GM23338 (cell line): Measurements from ENCODE around the gene CCL8. TPM values are rescaled to one million over a fixed set of nuclear protein-coding genes. Genes with fewer than 3 reads are reported as not detected.

Source experiments
- ATAC-seq: fragments of 200-7000 bp; cut with Tn5 transposase; 3 replicates; pipeline ENCODE4 v1.9.1; 2020
- DNase-seq: peaks from one replicate; pipeline ENCODE4 v3.0.0-alpha.2; 2015; ENCODE audit warnings: low spot score
- H2AFZ ChIP-seq: fragments of 200-600 bp; sonication (generic); 2 replicates; pipeline ENCODE4 v1.8.0; 2016; ENCODE audit warnings: antibody characterized with exemption, mild to moderate bottlenecking, moderate library complexity
- H3F3A ChIP-seq: fragments of 200-600 bp; sonication (generic); replicated peaks from 2 replicates; pipeline ENCODE4 v1.8.0; 2017; ENCODE audit warnings: antibody characterized with exemption, mixed run types, low read depth
- H3K27ac ChIP-seq: fragments of 200-600 bp; sonication (generic); 2 replicates; pipeline ENCODE4 v1.6.1; 2016; ENCODE audit warnings: low read depth
- H3K27me3 ChIP-seq: fragments of 200-600 bp; sonication (generic); 2 replicates; pipeline ENCODE4 v1.8.0; 2016; ENCODE audit warnings: mild to moderate bottlenecking, mixed run types, moderate library complexity; ENCODE audit not compliant: insufficient read depth
- H3K36me3 ChIP-seq: fragments of 200-600 bp; sonication (generic); 2 replicates; pipeline ENCODE4 v1.8.0; 2016; ENCODE audit warnings: mild to moderate bottlenecking; ENCODE audit not compliant: insufficient read depth
- H3K4me1 ChIP-seq: fragments of 200-600 bp; sonication (generic); 2 replicates; pipeline ENCODE4 v1.8.0; 2016; ENCODE audit warnings: mild to moderate bottlenecking, moderate library complexity; ENCODE audit not compliant: insufficient read depth
- H3K4me2 ChIP-seq: fragments of 200-600 bp; sonication (generic); 2 replicates; pipeline ENCODE4 v1.7.1; 2017; ENCODE audit warnings: mixed run types
- H3K4me3 ChIP-seq: fragments of 200-600 bp; sonication (generic); 2 replicates; pipeline ENCODE4 v1.6.1; 2016; ENCODE audit warnings: mixed run types
- H3K79me2 ChIP-seq: fragments of 200-600 bp; sonication (generic); replicated peaks from 2 replicates; pipeline ENCODE4 v1.8.0; 2017; ENCODE audit warnings: mild to moderate bottlenecking; ENCODE audit not compliant: insufficient read depth
- H3K9me2 ChIP-seq: fragments of 200-600 bp; sonication (generic); 2 replicates; pipeline ENCODE4 v1.8.0; 2017; ENCODE audit not compliant: insufficient read depth
- H4K20me1 ChIP-seq: fragments of 200-600 bp; sonication (generic); replicated peaks from 2 replicates; pipeline ENCODE4 v1.8.0; 2017; ENCODE audit warnings: mild to moderate bottlenecking; ENCODE audit not compliant: insufficient read depth
- H3K27ac Mint-ChIP-seq: 2 replicates; pipeline ENCODE4 v1.8.0; 2020; ENCODE audit warnings: inconsistent platforms, mild to moderate bottlenecking, moderate library complexity, mixed read lengths
- H3K27me3 Mint-ChIP-seq: 3 replicates; pipeline ENCODE4 v1.8.0; 2022; ENCODE audit warnings: low read depth, mild to moderate bottlenecking, moderate library complexity, mixed read lengths, inconsistent platforms; ENCODE audit not compliant: insufficient read depth, poor library complexity
- H3K36me3 Mint-ChIP-seq: 3 replicates; pipeline ENCODE4 v1.8.0; 2021; ENCODE audit warnings: low read depth, mild to moderate bottlenecking, inconsistent platforms, moderate library complexity, mixed read lengths
- H3K4me1 Mint-ChIP-seq: 3 replicates; pipeline ENCODE4 v1.8.0; 2020; ENCODE audit warnings: mild to moderate bottlenecking, inconsistent platforms, mixed read lengths
- H3K4me3 Mint-ChIP-seq: 3 replicates; pipeline ENCODE4 v1.8.0; 2021; ENCODE audit warnings: moderate library complexity, mild to moderate bottlenecking, inconsistent platforms, mixed read lengths
- H3K9me3 Mint-ChIP-seq: 3 replicates; pipeline ENCODE4 v1.8.0; 2020; ENCODE audit warnings: moderate library complexity, mild to moderate bottlenecking, inconsistent platforms, mixed read lengths
- ETS1 ChIP-seq: IDR thresholded peaks from 2 replicates; pipeline ENCODE4 v1.6.1; 2016; ENCODE audit warnings: antibody characterized with exemption
- EZH2 ChIP-seq: fragments of 200-600 bp; sonication (generic); IDR thresholded peaks from one replicate; pipeline ENCODE4 v1.8.0; 2017; ENCODE audit warnings: antibody characterized with exemption, mild to moderate bottlenecking, low read depth; ENCODE audit not compliant: unreplicated experiment
- EZH2phosphoT487 ChIP-seq: fragments of 200-600 bp; sonication (generic); IDR thresholded peaks from one replicate; pipeline ENCODE4 v1.8.1; 2018; ENCODE audit warnings: antibody characterized with exemption; ENCODE audit not compliant: unreplicated experiment
- JUNB ChIP-seq: IDR thresholded peaks from one replicate; pipeline ENCODE4 v1.6.1; 2016; ENCODE audit warnings: antibody characterized with exemption; ENCODE audit not compliant: unreplicated experiment
- NANOG ChIP-seq: IDR thresholded peaks from 2 replicates; pipeline ENCODE4 v1.6.1; 2016; ENCODE audit warnings: antibody characterized with exemption, borderline replicate concordance
- POLR2AphosphoS5 ChIP-seq: IDR thresholded peaks from 2 replicates; pipeline ENCODE4 v1.6.1; 2016; ENCODE audit warnings: antibody characterized with exemption, low read depth
- REST ChIP-seq: IDR thresholded peaks from one replicate; pipeline ENCODE4 v1.6.1; 2018; ENCODE audit warnings: antibody characterized with exemption; ENCODE audit not compliant: unreplicated experiment
- STAT1 ChIP-seq: IDR thresholded peaks from one replicate; pipeline ENCODE4 v1.6.1; 2016; ENCODE audit warnings: antibody characterized with exemption; ENCODE audit not compliant: unreplicated experiment
- ZNF114 ChIP-seq: fragments of 250-450 bp; sonication (Bioruptor Pico); IDR thresholded peaks from 2 replicates; pipeline ENCODE4 v1.5.0; 2020; ENCODE audit warnings: mild to moderate bottlenecking, moderate library complexity
- ZNF331 ChIP-seq: fragments of 250-450 bp; sonication (Bioruptor Pico); IDR thresholded peaks from 2 replicates; pipeline ENCODE4 v1.5.0; 2020; ENCODE audit warnings: low read depth, mild to moderate bottlenecking, moderate library complexity
- polyA plus RNA-seq: library from polyadenylated mRNA; unstranded; fragments of >200 nt; fragmentation: Nextera tagmentation; extraction: Ambion mirVana; gene quantifications from 2 replicates; pipeline ENCODE4 v1.2.1, GENCODE V29; 2016
- total RNA-seq: library from RNA; depleted of rRNA; stranded (reverse); fragments of >200 nt; shearing (Covaris generic); gene quantifications from 2 replicates; pipeline ENCODE4 v1.2.3, GENCODE V29; 2014

The CCL8 gene
- total and polyA plus RNA-seq, 2 experiments from 2014 or later, result not detected

- TF ChIP-seq STAT1, result no peak
- no peak for TF ChIP-seq NANOG
- no peak for TF ChIP-seq ETS1
- H3K36me3 Mint-ChIP-seq, result no peaks in the 10 kb centered on the region
These were observed 20.2 kb upstream of the CCL8 start for GRCh38 chr17:34299027-34299426.

GRCh38 chr17:34299956-34300577 is 19.2 kb upstream of the CCL8 start:
- Mint-ChIP-seq H3K27me3 (peaks cover 11% of the 10 kb centered on the region), H3K27ac (no peak overlapping the region), H3K9me3 (no peaks in the 10 kb centered on the region; the same call in 2 of the 3 replicates), H3K4me1 (peaks cover 6% of the 10 kb centered on the region; the same call in 2 of the 3 replicates), H3K36me3 (no peaks in the 10 kb centered on the region), H3K4me3 (no peak overlapping the region)
- no peaks in the 10 kb centered on the region for H3F3A ChIP-seq
- H3K27ac ChIP-seq, result no peak overlapping the region
- H3K4me3 ChIP-seq, result no peak overlapping the region
- H3K27me3 ChIP-seq, result peaks cover 4% of the 10 kb centered on the region; the same call in 1 of the 2 replicates
- no peak for ATAC-seq
- H2AFZ ChIP-seq, result no peak overlapping the region
- peaks cover 5% of the 10 kb centered on the region; the same call in 1 of the 2 replicates for H3K4me1 ChIP-seq
- H3K79me2 ChIP-seq, result no peaks in the 10 kb centered on the region
- no peaks in the 10 kb centered on the region; the same call in 1 of the 2 replicates for H3K9me2 ChIP-seq
- no peaks in the 10 kb centered on the region for H3K36me3 ChIP-seq
- H3K4me2 ChIP-seq, result no peak overlapping the region
- DNase-seq, result no peak
- no peaks in the 10 kb centered on the region for H4K20me1 ChIP-seq
- TF ChIP-seq ZNF114 (CRISPR knock-in tag) (no peak), JUNB (no peak), EZH2phosphoT487 (no peak), ZNF331 (CRISPR knock-in tag) (no peak), NANOG (no peak), POLR2AphosphoS5 (no peak), EZH2 (no peak), STAT1 (no peak), REST (no peak)

More at GRCh38 chr17:34299027-34299426, 20.2 kb upstream of the CCL8 start:
- Histone ChIP-seq H3K27ac (no peak overlapping the region), H3F3A (no peaks in the 10 kb centered on the region), H3K4me3 (no peak overlapping the region), H3K79me2 (no peaks in the 10 kb centered on the region), H3K36me3 (no peaks in the 10 kb centered on the region), H2AFZ (peak overlapping the region; percentile 98; the same call in 1 of the 2 replicates), H3K27me3 (peaks cover 4% of the 10 kb centered on the region; the same call in 1 of the 2 replicates), H3K4me2 (no peak overlapping the region), H3K4me1 (peaks cover 5% of the 10 kb centered on the region; the same call in 1 of the 2 replicates), H3K9me2 (no peaks in the 10 kb centered on the region; the same call in 1 of the 2 replicates), H4K20me1 (no peaks in the 10 kb centered on the region)
- Mint-ChIP-seq H3K27ac (no peak overlapping the region), H3K4me3 (no peak overlapping the region), H3K4me1 (peaks cover 6% of the 10 kb centered on the region; the same call in 2 of the 3 replicates), H3K27me3 (peaks cover 11% of the 10 kb centered on the region), H3K9me3 (no peaks in the 10 kb centered on the region; the same call in 2 of the 3 replicates)
- no peak for DNase-seq
- no peak for ATAC-seq
